HFFc6 (cell line): ENCODE measurements around the gene SLC45A2. TPM values are rescaled to one million over a fixed set of nuclear protein-coding genes. Genes with fewer than 3 reads are reported as not detected.
"Not testable (repeated sequence)": the region's sequence is repeated elsewhere in the genome, so short reads cannot be mapped to it uniquely, and the experiment has no call there.

Experiments used
- DNase-seq: peaks from one replicate; pipeline ENCODE4 v3.0.0-alpha.2; 2018
- H3K27ac Mint-ChIP-seq: 2 replicates; pipeline ENCODE4 v1.8.0; 2020; ENCODE audit warnings: mild to moderate bottlenecking, mixed read lengths
- H3K27me3 Mint-ChIP-seq: 2 replicates; pipeline ENCODE4 v1.8.0; 2021; ENCODE audit warnings: mild to moderate bottlenecking, moderate library complexity, mixed read lengths; ENCODE audit not compliant: insufficient read depth
- H3K36me3 Mint-ChIP-seq: 2 replicates; pipeline ENCODE4 v1.8.0; 2021; ENCODE audit warnings: low read depth, mixed read lengths
- H3K4me1 Mint-ChIP-seq: 2 replicates; pipeline ENCODE4 v1.8.0; 2020; ENCODE audit warnings: low read depth, mixed read lengths
- H3K4me3 Mint-ChIP-seq: 2 replicates; pipeline ENCODE4 v1.8.0; 2020; ENCODE audit warnings: mild to moderate bottlenecking, moderate library complexity, mixed read lengths
- H3K9me3 Mint-ChIP-seq: 2 replicates; pipeline ENCODE4 v1.8.0; 2020; ENCODE audit warnings: mild to moderate bottlenecking, mixed read lengths
- total RNA-seq, 6 experiments: library from RNA; stranded (reverse); fragmentation: NEBNext Ultra II Directional; extraction: Animal tissue kit (Norgen Biotek cat#: 25700); gene quantifications; 2 replicates in 1 of 6; 3 replicates in 5 of 6; pipeline ENCODE4 v1.2.3, GENCODE V29; 2021
- TF ChIP-seq, protein P1 (sequence below): fragments of 200-600 bp; sonication (generic); IDR thresholded peaks from 2 replicates; pipeline ENCODE4 v1.5.0; 2021; ENCODE audit warnings: antibody characterized with exemption, mild to moderate bottlenecking

The SLC45A2 gene
- total RNA-seq, 6 experiments from 2014 or later, result not detected

DNA sequence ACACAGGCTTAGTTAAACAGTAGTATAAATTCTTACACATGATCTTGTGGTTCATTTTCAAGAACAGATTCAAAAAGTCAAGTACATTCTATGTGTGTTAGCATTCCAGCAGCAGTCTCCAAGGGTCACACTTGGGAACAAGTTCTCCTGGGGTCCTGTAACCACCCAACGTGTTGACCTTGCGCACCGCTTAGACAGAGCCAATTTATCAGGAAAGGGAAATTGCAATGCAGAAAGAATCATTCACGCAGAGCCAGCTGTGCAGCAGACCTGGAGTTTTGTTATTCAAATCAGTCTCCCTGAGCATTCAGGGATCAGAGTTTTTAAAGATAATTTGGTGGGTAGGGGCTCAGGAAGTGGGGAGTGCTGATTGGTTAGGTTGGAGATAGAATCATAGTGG lies 56.8 kb downstream of the SLC45A2 start:
- no peaks in the 10 kb centered on the region for H3K9me3 Mint-ChIP-seq
- DNase-seq, result no peak
- H3K36me3 Mint-ChIP-seq, result no peaks in the 10 kb centered on the region; the same call in 1 of the 2 replicates
- no peak overlapping the region for H3K27ac Mint-ChIP-seq
- peaks cover 3% of the 10 kb centered on the region; the same call in 1 of the 2 replicates for H3K27me3 Mint-ChIP-seq
- no peak overlapping the region for H3K4me3 Mint-ChIP-seq
- TF ChIP-seq, protein P1, sequence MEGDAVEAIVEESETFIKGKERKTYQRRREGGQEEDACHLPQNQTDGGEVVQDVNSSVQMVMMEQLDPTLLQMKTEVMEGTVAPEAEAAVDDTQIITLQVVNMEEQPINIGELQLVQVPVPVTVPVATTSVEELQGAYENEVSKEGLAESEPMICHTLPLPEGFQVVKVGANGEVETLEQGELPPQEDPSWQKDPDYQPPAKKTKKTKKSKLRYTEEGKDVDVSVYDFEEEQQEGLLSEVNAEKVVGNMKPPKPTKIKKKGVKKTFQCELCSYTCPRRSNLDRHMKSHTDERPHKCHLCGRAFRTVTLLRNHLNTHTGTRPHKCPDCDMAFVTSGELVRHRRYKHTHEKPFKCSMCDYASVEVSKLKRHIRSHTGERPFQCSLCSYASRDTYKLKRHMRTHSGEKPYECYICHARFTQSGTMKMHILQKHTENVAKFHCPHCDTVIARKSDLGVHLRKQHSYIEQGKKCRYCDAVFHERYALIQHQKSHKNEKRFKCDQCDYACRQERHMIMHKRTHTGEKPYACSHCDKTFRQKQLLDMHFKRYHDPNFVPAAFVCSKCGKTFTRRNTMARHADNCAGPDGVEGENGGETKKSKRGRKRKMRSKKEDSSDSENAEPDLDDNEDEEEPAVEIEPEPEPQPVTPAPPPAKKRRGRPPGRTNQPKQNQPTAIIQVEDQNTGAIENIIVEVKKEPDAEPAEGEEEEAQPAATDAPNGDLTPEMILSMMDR, result no peak
- peaks cover 7% of the 10 kb centered on the region for H3K4me1 Mint-ChIP-seq

DNA sequence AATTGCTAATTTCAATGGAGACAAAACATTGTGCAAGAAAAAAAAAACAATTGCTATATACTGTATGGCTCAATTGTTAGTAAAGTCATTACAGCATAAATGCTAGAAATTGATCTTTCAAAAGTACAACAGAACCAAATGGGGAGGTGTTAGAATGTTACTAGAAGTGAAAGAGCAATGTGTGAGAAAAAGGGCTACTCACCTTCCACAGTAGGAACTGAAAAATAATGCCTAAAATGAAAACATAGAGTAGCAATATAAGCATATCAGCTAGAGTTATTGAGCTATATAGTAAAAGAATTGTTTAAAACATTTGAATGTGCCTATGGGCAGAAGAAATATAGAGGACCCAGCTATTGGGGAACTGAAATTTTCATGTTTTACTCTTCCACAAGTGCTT lies 59.2 kb downstream of the SLC45A2 start:
- DNase-seq, result no peak
- no peak overlapping the region for H3K4me3 Mint-ChIP-seq
- H3K27me3 Mint-ChIP-seq, result peaks cover 6% of the 10 kb centered on the region
- no peaks in the 10 kb centered on the region; the same call in 1 of the 2 replicates for H3K4me1 Mint-ChIP-seq
- no peaks in the 10 kb centered on the region for H3K36me3 Mint-ChIP-seq
- H3K9me3 Mint-ChIP-seq, result no peaks in the 10 kb centered on the region
- TF ChIP-seq, protein P1, result no peak
- H3K27ac Mint-ChIP-seq, result no peak overlapping the region

DNA sequence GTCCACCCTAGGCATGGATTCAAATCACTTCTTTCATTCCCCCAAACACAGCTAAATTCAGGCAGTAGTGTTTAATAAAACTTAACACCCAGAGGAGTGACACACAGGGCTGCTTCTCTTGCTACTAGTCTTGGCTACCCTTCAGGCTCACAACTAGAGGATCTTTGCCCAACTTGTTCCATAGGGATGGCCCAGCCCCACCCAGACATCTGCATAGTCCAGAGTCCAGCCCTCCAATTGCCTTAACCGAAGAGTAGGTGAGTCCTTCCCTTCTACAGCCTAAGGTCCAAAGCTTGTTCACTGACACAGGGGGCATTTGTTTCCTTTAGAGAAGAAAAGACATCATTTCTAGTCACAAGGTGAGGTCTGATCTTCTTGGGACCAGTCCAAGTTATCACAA lies 63.5 kb downstream of the SLC45A2 start:
- TF ChIP-seq, protein P1, result no peak
- H3K9me3 Mint-ChIP-seq, result peaks cover 29% of the 10 kb centered on the region
- no peaks in the 10 kb centered on the region; the same call in 1 of the 2 replicates for H3K4me1 Mint-ChIP-seq
- DNase-seq, result no peak
- H3K4me3 Mint-ChIP-seq, result no peak overlapping the region
- H3K36me3 Mint-ChIP-seq, result peaks cover 31% of the 10 kb centered on the region; the same call in 1 of the 2 replicates
- no peak overlapping the region for H3K27ac Mint-ChIP-seq
- peaks cover 11% of the 10 kb centered on the region for H3K27me3 Mint-ChIP-seq

DNA sequence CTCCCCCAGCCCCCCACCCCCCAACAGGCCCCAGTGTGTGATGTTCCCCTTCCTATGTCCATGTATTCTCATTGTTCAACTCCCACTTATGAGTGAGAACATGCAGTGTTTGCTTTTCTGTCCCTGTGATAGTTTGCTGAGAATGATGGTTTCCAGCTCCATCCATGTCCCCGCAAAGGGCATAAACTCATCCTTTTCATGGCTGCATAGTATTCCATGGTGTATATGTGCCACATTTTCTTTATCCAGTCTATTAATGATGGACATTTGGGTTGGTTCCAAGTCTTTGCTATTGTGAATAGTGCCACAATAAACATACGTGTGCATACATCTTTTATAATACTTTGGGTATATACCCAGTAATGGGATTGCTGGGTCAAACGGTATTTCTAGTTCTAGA lies 69.6 kb downstream of the SLC45A2 start:
- Mint-ChIP-seq H3K9me3 (peaks cover 35% of the 10 kb centered on the region), H3K36me3 (peaks cover 40% of the 10 kb centered on the region), H3K27me3 (peaks cover 10% of the 10 kb centered on the region)
- not testable (repeated sequence) for H3K27ac Mint-ChIP-seq, DNase-seq, H3K4me3 Mint-ChIP-seq, H3K4me1 Mint-ChIP-seq

DNA sequence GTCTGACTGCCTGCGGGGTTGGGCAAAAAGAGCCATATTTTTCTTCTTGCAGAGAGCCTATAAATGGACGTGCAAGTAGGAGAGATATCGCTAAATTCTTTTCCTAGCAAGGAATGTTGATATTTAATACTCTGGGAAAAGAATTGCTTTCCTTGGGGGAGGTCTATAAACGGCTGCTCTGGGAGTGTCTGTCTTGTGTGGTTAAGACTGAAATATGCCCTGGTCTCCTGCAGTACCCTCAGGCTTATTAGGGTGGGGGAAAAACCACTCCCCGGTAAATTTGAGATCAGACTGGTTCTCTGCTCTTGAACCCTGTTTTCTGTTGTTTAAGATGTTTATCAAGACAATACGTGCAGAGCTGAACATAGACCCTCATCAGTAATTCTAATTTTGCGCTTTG lies 78.2 kb downstream of the SLC45A2 start:
- H3K4me1 Mint-ChIP-seq, H3K27me3 Mint-ChIP-seq, H3K4me3 Mint-ChIP-seq, H3K27ac Mint-ChIP-seq, DNase-seq: not testable (repeated sequence)
- Mint-ChIP-seq H3K9me3 (peaks cover 30% of the 10 kb centered on the region), H3K36me3 (peaks cover 21% of the 10 kb centered on the region)

DNA sequence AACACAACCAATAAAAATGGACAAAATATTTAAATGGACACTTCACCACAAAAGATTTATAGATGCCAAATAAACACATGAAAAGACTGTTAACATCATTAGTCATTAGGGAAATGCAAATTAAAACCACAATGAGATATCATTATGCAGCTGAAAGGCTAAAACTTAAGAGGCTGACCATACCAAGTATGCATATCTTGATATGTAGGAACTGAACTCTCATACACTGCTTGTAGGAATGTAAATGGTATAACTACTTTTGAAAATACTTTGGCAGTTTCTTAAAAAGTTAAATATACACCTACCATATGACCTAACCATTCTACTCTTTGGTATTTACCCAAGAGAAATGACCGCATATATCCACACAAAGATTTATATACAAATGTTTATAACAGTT lies 79.1 kb downstream of the SLC45A2 start:
- peaks cover 8% of the 10 kb centered on the region for H3K4me1 Mint-ChIP-seq
- H3K27me3 Mint-ChIP-seq, result peaks cover 5% of the 10 kb centered on the region
- peaks cover 21% of the 10 kb centered on the region for H3K36me3 Mint-ChIP-seq
- H3K9me3 Mint-ChIP-seq, result peaks cover 30% of the 10 kb centered on the region
- no peak overlapping the region for H3K4me3 Mint-ChIP-seq
- no peak for DNase-seq
- TF ChIP-seq, protein P1, result no peak
- no peak overlapping the region for H3K27ac Mint-ChIP-seq

DNA sequence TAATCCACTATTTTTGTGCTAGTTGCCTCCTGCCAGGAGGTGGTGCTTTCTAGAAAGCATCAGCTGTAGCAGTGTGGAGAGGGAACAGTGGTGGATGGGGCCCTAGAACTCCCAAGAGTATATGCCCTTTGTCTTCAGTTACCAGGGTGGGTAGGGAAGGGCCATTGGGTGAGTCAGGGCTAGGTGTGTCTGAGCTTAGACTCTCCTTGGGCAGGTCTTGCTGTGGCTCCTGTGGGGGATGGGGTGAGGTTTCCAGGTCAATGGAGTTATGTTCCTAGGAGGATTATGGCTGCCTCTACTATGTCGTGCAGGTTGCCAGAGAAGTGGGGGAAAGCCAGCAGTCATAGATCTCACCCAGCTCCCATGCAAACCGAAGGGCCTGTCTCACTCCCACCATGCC lies 81.4 kb downstream of the SLC45A2 start:
- H3K9me3 Mint-ChIP-seq, result peaks cover 30% of the 10 kb centered on the region
- no peak overlapping the region for H3K4me3 Mint-ChIP-seq
- no peak for DNase-seq
- H3K36me3 Mint-ChIP-seq, result peaks cover 21% of the 10 kb centered on the region
- H3K27me3 Mint-ChIP-seq, result no peaks in the 10 kb centered on the region; the same call in none of the 2 replicates
- TF ChIP-seq, protein P1, result no peak
- H3K27ac Mint-ChIP-seq, result no peak overlapping the region
- peaks cover 8% of the 10 kb centered on the region for H3K4me1 Mint-ChIP-seq
